HG03280 (cell line): ENCODE data around the gene CDK8.
"Not testable (repeated sequence)": the region's sequence is repeated elsewhere in the genome, so short reads cannot be mapped to it uniquely, and the experiment has no call there.

Experiments
- ATAC-seq: cut with Tn5 transposase; IDR thresholded peaks from one replicate; pipeline ENCODE4 v1.9.1; 2021; ENCODE audit warnings: mild to moderate bottlenecking, moderate library complexity; ENCODE audit not compliant: unreplicated experiment

The CDK8 gene

DNA sequence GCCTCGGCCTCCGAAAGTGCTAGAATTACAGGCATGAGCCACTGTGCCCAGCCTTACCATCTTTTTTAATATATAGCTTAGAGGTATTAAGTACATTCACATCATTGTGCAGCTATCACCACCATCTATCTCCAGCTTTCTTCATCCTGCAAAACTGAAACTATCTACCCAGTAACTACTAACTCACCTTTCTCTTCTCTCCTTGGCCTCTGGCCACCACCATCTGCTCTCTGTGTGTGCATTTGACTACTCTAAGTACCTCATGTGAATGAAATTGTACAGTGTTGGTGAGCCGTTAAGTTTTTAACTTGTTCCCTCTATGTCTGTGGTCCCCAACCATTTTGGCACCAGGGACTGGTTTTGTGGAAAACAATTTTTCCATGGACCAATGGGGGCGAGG lies 56.1 kb downstream of the CDK8 start:
- ATAC-seq, result no peak

DNA sequence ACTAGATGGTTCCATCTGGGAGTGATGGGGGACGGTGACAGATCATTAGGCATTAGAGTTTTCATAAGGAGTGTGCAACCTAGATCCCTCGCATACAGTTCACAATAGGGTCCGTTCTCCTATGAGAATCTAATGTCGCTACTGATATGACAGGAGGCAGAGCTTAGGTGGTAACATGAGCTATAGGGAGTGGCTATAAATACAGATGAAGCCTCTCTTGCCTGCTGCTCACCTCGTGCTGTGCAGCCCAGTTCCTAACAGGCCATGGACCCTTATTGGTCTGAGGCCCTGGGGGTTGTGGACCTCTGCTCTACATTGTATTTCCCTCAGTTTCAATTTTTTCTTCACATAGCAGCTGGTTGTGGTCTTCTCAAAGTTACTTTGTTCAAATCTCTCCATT lies 56.5 kb downstream of the CDK8 start:
- ATAC-seq, result no peak

DNA sequence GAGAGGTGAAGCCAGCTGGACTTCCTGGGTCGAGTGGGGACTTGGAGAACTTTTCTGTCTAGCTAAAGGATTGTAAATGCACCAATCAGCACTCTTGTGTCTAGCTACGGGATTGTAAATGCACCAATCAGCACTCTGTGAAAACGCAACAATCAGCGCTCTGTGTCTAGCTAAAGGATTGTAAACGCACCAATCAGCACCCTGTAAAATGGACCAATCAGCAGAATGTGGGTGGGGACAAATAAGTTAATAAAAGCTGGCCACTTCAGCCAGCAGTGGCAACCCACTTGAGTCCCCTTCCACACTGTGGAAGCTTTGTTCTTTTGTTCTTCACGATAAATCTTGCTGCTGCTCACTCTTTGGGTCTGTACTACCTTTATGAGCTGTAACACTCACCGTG lies 58.1 kb downstream of the CDK8 start:
- ATAC-seq, result not testable (repeated sequence)

DNA sequence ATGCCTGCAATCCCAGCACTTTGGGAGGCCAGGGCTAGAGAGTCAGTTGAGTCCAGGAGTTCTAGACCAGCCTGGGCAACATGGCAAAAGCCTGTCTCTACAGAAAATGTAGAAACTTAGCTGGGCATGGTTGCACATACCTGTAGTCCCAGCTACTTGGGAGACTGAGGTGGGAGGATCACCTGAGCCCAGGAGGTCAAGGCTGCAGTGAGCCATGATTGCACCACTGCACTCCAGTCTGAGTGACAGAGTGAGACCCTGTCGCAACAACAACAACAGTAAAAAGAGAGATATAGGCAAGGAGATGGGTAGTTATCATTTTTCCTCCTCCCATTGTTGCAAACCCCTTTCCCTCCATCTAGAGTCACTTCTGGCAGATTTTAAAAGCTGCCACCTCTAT lies 62.2 kb downstream of the CDK8 start:
- not testable (repeated sequence) for ATAC-seq

DNA sequence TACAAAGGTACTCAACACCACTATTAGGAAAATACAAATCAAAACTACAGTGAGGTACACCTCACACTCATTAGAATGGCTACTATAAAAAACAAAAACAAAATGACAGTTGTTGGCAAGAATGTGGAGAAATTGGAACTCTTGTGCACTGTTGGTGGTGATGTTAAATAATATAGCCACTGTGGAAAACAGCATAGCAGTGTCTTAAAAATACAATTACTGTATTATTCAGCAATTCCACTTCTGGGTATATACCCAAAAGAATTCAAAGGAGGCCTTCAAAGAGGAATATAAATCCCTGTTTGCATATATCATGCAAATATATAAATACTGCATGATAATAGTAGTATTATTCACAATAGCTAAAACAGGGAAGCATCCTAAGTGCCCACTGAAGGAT lies 66.8 kb downstream of the CDK8 start:
- no peak for ATAC-seq

DNA sequence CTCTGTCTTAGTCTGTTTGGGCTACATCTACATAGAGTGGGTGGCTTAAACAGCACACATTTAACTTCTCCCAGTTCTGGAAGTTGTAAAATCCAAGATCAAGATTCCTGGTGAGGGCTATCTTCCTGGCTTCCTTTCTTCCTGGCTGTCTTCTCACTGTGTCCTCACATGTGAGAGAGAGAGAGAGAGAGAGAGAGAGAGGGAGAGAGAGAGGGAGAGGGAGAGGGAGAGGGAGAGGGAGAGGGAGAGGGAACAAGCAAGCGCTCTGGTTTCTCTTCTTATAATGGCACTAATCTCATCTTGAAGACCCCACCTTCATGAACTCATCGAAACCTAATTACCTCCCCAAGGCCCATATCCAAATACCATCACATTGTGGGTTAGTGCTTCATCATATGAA lies 69.2 kb downstream of the CDK8 start:
- ATAC-seq, result no peak

GRCh38 chr13:26323764-26324163 lies 69.8 kb downstream of the CDK8 start:
- no peak for ATAC-seq

- ATAC-seq, result no peak
Measured at GRCh38 chr13:26324294-26324693, 70.4 kb downstream of the CDK8 start.

DNA sequence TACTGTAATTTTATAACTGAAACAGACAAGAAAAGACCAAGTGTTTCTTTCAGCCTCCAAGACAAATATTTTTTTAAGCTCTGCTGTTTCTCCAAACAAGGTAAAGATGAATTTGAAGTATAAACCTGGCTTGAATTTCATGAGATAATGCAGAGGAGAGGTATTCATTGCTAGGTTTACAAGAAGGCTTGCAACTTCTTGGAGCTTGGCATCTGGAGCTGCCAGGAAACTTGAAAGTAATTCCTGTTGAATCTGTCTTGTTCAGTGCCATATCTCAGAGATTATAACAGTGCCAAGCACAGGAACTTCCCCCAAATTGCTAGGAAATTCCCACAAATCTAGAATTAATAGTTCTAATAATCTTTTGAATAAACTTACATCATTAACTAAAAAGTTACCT lies 70.9 kb downstream of the CDK8 start:
- no peak for ATAC-seq

GRCh38 chr13:26325876-26326275 lies 71.9 kb downstream of the CDK8 start:
- peak; percentile 66 for ATAC-seq

GRCh38 chr13:26326562-26326961 lies 72.6 kb downstream of the CDK8 start:
- no peak for ATAC-seq

DNA sequence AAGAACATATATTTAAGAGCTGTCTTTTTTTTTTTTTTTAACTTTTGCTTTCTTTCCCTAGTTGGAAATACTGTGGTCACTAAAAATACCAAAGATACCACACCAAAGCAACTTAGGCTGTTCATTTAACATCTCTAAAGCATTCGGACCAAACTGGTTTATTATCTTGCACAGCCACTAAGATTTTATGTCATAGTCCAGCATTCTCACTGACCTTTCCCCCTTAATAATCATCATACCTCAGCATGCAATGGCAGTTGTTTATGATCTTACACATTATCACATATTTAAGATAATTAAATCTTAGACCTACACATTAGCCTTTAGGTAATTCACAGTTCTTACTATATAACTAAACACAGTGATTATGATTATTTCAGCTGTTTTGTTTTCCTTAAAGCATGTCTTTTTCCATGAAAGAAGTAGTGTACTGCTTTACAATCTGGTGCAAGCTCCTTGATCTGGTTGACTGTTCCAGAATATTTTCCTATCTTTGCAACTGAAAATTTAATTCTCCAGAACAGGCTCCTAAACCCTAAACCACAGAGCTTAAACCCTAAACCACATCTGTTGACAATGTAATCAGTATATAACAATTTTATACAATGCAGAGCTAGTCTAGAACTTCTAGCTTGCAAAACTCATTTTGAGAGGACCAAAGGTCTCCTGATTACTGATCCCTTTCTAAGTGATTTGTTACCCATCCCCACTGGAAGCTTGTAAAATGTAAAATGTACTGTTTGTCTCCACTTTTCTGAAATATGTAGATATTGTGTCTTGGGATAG lies 74.2 kb downstream of the CDK8 start:
- ATAC-seq, result no peak

- ATAC-seq, result no peak
Measured at GRCh38 chr13:26335158-26335557, 81.2 kb downstream of the CDK8 start.

- no peak for ATAC-seq
Measured at GRCh38 chr13:26340807-26341206, 86.9 kb downstream of the CDK8 start.

GRCh38 chr13:26342898-26343297 lies 89.0 kb downstream of the CDK8 start:
- ATAC-seq, result no peak

DNA sequence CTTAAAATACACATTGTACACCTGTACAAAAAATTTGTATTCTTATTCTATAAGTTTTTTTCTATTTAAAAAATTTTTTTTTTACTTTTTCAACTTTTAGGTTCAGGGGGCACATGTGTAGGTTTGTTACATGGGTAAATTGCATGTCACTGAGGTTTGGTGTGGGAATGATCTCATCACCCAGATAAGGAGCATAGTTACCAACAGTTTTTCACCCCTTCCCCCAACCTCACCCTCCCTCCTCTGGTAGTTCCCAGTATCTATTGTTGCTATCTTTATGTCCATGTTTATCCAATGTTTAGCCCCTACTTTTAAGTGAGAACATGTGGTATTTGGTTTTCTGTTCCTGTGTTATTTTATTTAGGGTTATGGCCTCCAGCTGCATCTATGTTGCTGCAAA lies 89.9 kb downstream of the CDK8 start:
- ATAC-seq, result no peak

- no peak for ATAC-seq
Measured at GRCh38 chr13:26344980-26345379, 91.1 kb downstream of the CDK8 start.

- no peak for ATAC-seq
Measured at GRCh38 chr13:26348966-26349365, 95.0 kb downstream of the CDK8 start.

- no peak for ATAC-seq
Measured at GRCh38 chr13:26362261-26362660, 108.3 kb downstream of the CDK8 start.

GRCh38 chr13:26370553-26370952 lies 116.6 kb downstream of the CDK8 start:
- ATAC-seq, result no peak

DNA sequence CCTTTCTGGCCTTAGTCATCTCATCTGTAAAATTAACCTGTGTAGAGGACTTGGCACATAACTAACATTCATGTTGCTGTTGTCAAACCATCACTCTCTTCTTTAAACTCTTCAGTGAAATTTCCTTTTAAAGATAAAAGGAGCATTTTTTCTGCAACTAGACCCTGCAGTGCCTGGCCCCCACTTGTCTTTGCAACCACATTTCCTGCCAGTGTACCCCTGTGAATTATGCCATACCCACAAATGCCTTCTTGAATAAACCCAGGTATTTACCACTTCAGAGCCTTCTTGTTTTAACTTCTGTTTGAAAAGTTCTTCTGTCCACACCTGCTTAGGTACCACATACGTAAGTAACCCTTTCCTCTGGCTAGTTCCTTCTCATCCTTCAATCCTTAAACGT lies 118.8 kb downstream of the CDK8 start:
- no peak for ATAC-seq

DNA sequence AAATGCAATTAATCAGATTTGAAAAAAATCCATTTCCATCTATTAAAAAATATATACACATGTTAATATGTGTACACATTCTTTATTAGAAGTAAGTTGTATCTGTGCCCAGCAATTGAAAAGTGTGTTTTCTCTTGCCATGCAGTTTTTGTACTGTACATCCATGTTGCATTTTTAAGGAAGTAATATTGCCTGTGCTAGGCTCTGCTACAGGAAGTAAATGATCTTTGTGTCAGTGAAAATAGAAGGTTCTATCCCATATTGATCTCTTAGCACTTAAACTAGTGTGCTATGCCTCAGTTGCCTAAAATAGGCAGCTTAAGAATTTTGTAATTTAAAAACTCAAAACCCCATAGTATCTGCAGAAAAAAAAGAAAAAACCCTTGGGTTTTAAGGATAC lies 122.5 kb downstream of the CDK8 start:
- no peak for ATAC-seq

DNA sequence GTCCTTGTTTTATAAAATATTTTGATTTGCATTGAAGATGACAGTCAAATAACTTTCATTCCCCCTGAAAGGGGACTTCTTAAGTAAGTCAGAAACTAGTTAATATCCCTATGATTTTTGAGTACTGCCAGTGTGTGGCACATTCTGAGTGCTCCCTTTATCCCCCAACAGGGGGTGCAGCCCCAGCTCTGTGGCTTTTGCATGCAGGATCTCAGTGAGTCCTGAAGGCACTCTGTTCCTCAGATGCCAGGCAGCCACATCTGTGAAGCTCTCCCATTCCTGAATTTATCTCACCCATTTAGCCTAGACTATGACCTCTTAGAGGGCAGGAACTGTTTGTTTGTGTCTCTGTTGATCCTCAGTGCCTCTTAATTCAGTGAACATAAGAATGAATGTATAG lies 123.1 kb downstream of the CDK8 start:
- no peak for ATAC-seq
